Body of pancreas (tissue), 4 donors: Measurements from ENCODE around the gene HNRNPA0. TPM values are rescaled to one million over a fixed set of nuclear protein-coding genes. Genes with fewer than 3 reads are reported as not detected.

Experiments used
- ATAC-seq: fragments of 150-250 bp; one replicate; pipeline ENCODE4 v1.9.1; 2016
- DNase-seq, 4 donors: peaks; one replicate each; pipeline ENCODE4 v3.0.0-alpha.2; 2019
- H3K27ac ChIP-seq, 4 donors: fragments of 200-600 bp; sonication (generic); 1 replicate in 3 of 4; 2 replicates in 1 of 4; pipeline versions ENCODE4 v1.5.1 to v1.6.1; 2016 to 2019; ENCODE audit warnings: mild to moderate bottlenecking in 1 of 4, mixed read lengths in 1 of 4, moderate library complexity in 1 of 4
- H3K27me3 ChIP-seq, 2 donors: fragments of 200-600 bp; sonication (generic); one replicate each; pipeline ENCODE4 v1.6.0; 2016; ENCODE audit warnings: mild to moderate bottlenecking in 1 of 2
- H3K36me3 ChIP-seq, 2 donors: fragments of 200-600 bp; sonication (generic); replicated peaks in 1 of 2; 2 replicates each; pipeline ENCODE4 v1.5.1; 2016; ENCODE audit warnings: low read depth in 2 of 2; ENCODE audit not compliant: insufficient read depth in 1 of 2
- H3K4me1 ChIP-seq: fragments of 200-600 bp; sonication (generic); one replicate; pipeline ENCODE4 v1.6.0; 2016
- H3K4me3 ChIP-seq, 2 donors: fragments of 200-600 bp; sonication (generic); 1 replicate in 1 of 2; 2 replicates in 1 of 2; pipeline ENCODE4 v1.5.1; 2016 to 2019
- H3K9me3 ChIP-seq, 3 donors: fragments of 200-600 bp; sonication (generic); 1 replicate in 2 of 3; 2 replicates in 1 of 3; pipeline ENCODE4 v1.5.1; 2016
- POLR2A ChIP-seq, 3 donors: fragments of 450-650 bp; IDR thresholded peaks; one replicate each; pipeline ENCODE4 v1.6.1; 2016; ENCODE audit warnings: antibody characterized with exemption in 3 of 3, mild to moderate bottlenecking in 2 of 3
- WGBS, 2 donors: methylation state at CpG; one replicate each; pipeline ENCODE4 v1.1.5; 2017; 5-methylcytosine and 5-hydroxymethylcytosine counted together
- intact Hi-C: fragments of 100-400 bp; cut with DNase I; formaldehyde crosslinking; loops from one replicate; pipeline ENCODE4 v1.15.1; 2023
- total RNA-seq, 2 donors: library from RNA; depleted of rRNA; stranded (reverse); fragments of >200 nt; gene quantifications; one replicate each; pipeline ENCODE4 v1.1.0, GENCODE V29; 2016
- TF ChIP-seq, protein P1 (sequence below), 7 experiments: fragments of 450-650 bp in 4 of 7; fragments of 200-600 bp in 3 of 7; sonication (generic) in 3 of 7; IDR thresholded peaks; one replicate each; pipeline ENCODE4 v1.5.1; 2016 to 2019; ENCODE audit warnings: antibody characterized with exemption in 7 of 7

HNRNPA0 gene
- total RNA-seq, 2 donors from 2014 or later = 7.3 TPM

DNA sequence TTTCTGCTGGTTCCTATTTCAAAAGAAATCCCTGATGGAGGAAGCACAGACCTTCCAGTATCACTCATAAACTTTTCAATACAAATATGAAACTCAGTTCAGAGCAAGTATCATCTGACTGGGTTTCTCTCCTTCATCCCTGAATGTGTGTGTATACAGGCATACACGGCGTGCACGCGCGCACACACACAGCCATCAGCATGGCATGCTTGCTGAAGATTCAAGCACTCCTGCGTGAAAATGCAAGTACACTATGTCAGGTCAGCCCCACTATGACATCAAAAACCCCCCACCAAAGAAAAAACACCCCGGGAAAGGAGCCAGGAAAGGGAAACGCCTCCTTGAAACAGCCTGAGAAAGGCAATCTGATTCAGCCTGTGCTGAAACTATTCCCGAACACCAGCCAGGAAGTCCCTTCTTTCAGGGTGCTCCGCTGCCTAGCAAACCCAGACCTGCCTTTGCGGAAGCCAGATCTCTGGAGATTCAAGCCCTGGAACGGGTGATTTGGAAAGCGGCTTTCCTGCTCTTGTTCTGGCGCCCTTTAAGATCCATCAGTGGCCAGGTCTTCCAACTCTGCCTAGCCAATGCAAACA, 19.1 kb downstream of the HNRNPA0 start:
- Histone ChIP-seq H3K4me3 (no peak overlapping the region), H3K27me3 (no peaks in the 10 kb centered on the region), H3K36me3 (no peaks in the 10 kb centered on the region), H3K4me1 (peaks cover 12% of the 10 kb centered on the region), H3K9me3 (no peaks in the 10 kb centered on the region), H3K27ac (peak overlapping the region; percentile 37 to 56 (median 44))
- DNase-seq (peak in 3 of 4 donors; percentile 16 to 38 (median 28)), ATAC-seq (peak; percentile 54)
- intact Hi-C loops = no loop called here
- TF ChIP-seq, protein P1, sequence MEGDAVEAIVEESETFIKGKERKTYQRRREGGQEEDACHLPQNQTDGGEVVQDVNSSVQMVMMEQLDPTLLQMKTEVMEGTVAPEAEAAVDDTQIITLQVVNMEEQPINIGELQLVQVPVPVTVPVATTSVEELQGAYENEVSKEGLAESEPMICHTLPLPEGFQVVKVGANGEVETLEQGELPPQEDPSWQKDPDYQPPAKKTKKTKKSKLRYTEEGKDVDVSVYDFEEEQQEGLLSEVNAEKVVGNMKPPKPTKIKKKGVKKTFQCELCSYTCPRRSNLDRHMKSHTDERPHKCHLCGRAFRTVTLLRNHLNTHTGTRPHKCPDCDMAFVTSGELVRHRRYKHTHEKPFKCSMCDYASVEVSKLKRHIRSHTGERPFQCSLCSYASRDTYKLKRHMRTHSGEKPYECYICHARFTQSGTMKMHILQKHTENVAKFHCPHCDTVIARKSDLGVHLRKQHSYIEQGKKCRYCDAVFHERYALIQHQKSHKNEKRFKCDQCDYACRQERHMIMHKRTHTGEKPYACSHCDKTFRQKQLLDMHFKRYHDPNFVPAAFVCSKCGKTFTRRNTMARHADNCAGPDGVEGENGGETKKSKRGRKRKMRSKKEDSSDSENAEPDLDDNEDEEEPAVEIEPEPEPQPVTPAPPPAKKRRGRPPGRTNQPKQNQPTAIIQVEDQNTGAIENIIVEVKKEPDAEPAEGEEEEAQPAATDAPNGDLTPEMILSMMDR (IDR thresholded peaks at IDR 0.05) = no peak
- TF ChIP-seq POLR2A (IDR thresholded peaks at IDR 0.05) = no peak
- 33 to 46% methylated on average over 14 of the region's 14 CpGs for WGBS, 2 donors

DNA sequence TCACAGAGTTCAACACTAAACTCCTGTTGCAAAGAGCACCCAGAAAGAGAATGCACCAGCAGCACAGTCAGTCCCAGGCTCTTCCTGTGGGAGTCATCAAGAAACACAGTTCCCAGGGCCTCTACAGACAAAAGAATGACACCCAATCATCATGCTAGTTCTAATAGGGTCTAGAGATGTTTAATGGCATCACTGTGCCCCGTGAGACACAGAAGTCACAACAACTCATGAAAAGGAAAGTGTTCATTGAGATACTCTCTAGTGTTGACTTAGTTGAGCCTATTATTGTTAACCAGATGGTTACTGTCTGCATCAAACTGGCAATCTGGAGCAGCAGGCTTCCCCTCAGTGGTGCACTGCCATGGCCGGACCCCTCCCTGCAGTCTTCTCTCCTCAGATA, 19.8 kb downstream of the HNRNPA0 start:
- Histone ChIP-seq H3K9me3 (no peaks in the 10 kb centered on the region), H3K4me1 (peaks cover 12% of the 10 kb centered on the region), H3K4me3 (no peak overlapping the region), H3K27ac (no peak overlapping the region), H3K27me3 (no peaks in the 10 kb centered on the region), H3K36me3 (no peaks in the 10 kb centered on the region)
- intact Hi-C loops = no loop called here
- TF ChIP-seq POLR2A (IDR thresholded peaks at IDR 0.05) = no peak
- TF ChIP-seq, protein P1 (IDR thresholded peaks at IDR 0.05) = no peak
- ATAC-seq = no peak
- 68 to 78% methylated on average over 2 of the region's 2 CpGs for WGBS, 2 donors
- DNase-seq = no peak

DNA sequence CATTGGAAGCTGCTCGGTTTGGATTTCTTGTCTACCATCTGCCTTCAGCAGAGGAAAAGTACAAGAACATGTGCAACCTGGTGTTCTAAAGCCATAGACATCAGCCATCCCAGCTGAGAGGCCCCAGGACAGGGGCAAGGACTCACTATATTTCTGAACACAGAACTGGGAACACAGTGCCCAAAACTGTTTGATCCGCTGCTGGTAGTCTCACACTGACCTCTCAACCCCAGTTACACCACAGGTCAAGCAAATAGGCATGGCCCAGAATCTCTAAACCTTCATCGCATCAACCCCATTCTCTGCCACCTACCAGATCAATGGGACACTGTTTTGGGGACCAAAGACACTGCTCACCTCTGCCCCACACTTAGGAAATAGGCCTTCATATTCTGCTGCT, 20.2 kb downstream of the HNRNPA0 start:
- Histone ChIP-seq H3K4me1 (peaks cover 12% of the 10 kb centered on the region), H3K36me3 (no peaks in the 10 kb centered on the region), H3K4me3 (no peak overlapping the region), H3K27ac (no peak overlapping the region), H3K9me3 (no peaks in the 10 kb centered on the region), H3K27me3 (no peaks in the 10 kb centered on the region)
- intact Hi-C loops = no loop called here
- ATAC-seq = no peak
- WGBS, 2 donors = 82 to 85% methylated on average over 2 to 3 of the region's 3 CpGs
- DNase-seq = no peak
- TF ChIP-seq POLR2A (IDR thresholded peaks at IDR 0.05) = no peak
- TF ChIP-seq, protein P1 (IDR thresholded peaks at IDR 0.05) = no peak

DNA sequence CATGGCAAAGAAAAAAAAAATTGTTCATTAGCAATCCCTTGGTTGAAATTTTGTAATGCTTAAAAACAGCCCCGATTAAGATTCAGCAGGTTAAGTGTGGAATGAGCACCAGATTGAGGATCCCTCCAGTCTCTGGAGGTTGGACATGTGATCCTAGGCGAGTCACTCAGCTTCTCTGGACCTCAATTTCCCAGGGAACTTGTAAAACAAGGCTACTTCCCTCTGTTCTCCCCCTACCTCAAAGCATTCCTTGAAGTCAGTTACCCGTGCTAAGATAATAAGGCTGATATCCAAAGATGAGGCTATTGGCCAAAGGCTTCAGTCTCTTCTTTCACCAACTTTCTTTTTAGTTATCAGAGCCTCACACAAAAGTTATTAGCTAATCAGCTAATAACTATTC, 21.2 kb downstream of the HNRNPA0 start:
- Histone ChIP-seq H3K36me3 (no peaks in the 10 kb centered on the region), H3K27me3 (no peaks in the 10 kb centered on the region), H3K4me1 (peaks cover 12% of the 10 kb centered on the region), H3K27ac (no peak overlapping the region), H3K9me3 (no peaks in the 10 kb centered on the region), H3K4me3 (no peak overlapping the region)
- 66 to 75% methylated on average over 3 of the region's 3 CpGs for WGBS, 2 donors
- no peak for ATAC-seq
- TF ChIP-seq POLR2A (IDR thresholded peaks at IDR 0.05) = no peak
- TF ChIP-seq, protein P1 (IDR thresholded peaks at IDR 0.05) = no peak
- intact Hi-C loops = no loop called here
- no peak for DNase-seq

DNA sequence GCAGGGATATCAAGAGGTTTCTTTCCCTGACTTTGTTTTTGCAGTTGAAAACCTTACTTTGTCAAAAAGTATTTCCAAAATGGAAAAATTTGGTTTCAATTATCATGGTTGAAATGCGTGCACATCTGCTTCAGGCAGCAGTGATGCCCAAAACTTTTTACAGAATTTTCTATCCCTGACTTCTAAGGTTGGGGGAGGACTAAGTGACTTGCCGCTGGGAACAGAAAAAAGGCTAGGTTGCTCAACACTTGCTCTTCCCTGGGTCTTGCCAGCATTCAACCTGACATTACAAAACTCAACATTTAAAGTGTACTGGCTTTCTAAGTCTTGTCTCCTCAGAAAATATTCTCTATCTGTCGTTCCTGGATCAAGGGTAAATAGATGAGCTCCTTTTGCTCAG, 23.0 kb downstream of the HNRNPA0 start:
- Histone ChIP-seq H3K4me1 (peaks cover 20% of the 10 kb centered on the region), H3K27me3 (no peaks in the 10 kb centered on the region), H3K9me3 (no peaks in the 10 kb centered on the region), H3K4me3 (no peak overlapping the region), H3K36me3 (no peaks in the 10 kb centered on the region), H3K27ac (no peak overlapping the region)
- no peak for DNase-seq
- intact Hi-C loops = no loop called here
- ATAC-seq = no peak
- TF ChIP-seq, protein P1 (IDR thresholded peaks at IDR 0.05) = no peak
- no peak for TF ChIP-seq POLR2A (IDR thresholded peaks at IDR 0.05)
- WGBS, 2 donors = 78 to 79% methylated on average over 3 of the region's 3 CpGs
